NCI-H82 treated with DMSO at 0.1 percent for 48 hours (cell line): ENCODE data around the gene NOTUM.

Experiments
- DNase-seq: peaks from one replicate; lab custom pipeline; 2025; ENCODE audit not compliant: unreplicated experiment; lab: John Stamatoyannopoulos, UW

The NOTUM gene

DNA sequence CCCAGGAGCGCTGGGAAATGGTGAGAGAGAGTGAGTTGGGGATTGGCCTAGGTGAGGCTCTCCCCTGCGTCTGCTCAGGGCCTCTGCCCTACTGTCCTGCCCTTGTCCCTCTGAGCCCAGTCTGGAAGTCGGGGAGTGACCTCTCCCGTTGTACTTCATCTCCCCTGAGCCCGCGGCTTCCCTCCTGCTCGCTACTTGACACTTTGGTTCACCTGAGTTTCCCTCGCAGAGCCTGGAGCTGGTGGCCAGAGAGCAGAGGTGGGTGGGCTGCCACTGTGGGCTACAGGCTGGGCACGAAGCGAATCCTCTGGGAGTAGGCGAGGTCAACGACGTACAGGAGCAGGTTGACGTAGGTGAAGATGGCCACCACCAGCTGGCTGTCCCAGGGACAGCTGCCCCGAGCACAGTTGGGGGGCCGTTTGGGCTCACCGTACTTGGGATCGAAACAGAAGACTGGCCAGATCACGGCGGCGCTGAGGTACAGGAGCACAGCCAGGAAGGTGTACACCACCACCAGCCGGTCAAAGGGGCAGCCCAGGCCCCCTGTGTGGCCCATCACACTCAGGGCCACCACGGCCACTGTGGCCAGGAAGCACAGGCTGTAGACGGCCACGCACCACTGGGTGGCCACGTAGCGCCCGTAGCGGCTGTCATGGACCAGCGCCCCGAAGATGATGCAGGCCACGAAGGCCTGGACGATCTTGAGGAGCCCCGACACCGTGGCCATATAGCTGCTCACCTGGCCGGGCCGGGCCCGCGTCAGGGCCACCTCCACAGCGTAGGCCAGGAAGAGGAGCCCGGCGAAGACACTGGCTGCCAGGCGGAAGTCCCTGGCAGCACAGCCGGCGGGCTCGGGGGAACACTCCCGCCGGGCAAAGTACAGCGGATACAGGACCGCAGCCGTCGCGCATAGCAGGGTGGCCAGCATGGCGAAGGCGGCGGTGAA lies 20.2 kb downstream of the NOTUM start:
- DNase-seq, result no peak

DNA sequence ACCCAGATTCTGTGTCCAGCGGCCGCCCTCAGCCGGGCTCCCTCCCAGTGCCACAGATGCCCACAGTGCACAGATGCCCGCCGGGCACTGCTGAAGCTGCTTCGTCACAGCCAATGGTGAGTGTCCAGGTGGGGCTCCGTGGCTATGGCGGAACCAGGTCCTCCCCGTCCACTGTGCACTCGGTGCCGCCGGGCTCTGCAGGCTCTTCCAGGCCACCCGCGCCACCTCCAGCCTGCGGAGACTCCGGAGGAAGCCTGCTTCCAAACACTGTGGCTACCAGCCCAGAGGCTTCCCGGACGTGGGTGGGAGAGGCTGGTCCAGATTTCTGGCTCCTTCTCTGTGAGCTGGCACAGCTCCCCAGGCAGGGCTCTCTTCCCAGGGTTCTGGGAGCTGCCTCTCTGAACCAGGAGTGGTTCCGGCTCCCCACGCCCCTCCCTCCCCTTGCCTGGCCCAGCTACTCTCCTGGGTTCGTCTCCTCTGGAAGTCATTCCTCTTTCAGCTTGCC lies 21.1 kb downstream of the NOTUM start:
- DNase-seq, result no peak

GRCh38 chr17:81939218-81939617 lies 21.8 kb downstream of the NOTUM start:
- DNase-seq, result no peak

DNA sequence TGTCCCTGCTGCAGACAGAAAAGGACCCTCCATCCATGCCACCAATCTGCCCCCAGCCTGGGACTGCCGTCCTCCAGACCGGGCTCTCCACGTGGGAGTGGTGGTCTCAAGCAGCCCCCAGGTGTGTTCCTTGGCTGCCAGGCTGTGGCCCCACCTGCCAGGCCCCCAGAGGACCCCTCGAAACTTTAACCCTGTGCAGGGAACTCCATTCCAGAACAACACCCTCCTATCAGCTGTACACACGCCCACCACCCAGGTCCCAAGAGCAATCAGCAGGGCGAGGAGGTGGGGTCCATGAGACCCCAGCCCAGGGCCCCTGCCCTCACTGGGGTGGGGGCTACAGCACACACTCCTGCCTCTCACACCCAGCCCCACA lies 25.3 kb downstream of the NOTUM start:
- DNase-seq, result no peak

DNA sequence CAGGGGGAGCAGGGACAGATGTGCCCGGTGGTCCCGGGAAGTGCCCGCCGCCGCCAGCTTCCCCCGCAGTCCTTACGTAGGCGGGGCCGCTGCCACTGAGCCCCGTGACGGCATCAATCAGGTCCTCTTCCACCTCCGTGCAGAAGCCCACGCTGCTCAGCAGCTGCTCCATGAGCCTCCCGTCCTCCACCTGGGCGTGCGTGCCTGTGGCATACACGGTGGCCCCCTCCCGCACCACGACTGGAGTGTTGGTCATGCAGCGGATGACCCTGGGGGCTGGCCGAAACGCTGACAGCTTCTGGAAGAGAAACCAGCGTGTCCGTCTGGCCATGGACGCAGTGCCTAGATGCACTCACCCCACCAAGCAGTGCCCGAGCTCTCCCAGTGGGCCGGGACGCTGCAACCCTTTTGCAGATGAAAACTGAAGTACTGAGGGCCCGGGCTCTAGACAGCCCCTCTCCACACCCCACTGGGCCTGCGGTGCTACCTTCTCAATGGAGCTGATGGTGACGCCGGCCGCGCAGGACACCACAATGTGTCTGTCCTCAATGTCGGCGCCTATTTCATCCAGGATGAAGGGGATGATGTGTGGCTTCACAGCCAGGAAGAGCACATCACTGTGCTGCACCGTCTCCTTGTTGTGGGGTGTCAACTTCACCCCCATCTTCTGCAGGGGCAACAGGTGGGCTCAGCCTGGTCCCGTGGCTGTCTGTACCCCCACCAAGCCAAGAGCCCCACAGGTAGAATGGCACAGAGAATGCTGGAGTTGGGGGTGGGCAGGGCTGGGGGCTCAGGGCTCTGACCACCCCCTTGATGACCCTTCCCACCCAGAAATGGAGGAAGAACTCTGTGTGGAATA lies 25.9 kb downstream of the NOTUM start:
- no peak for DNase-seq

- DNase-seq, result no peak
Observed at GRCh38 chr17:81934098-81934757, 26.8 kb downstream of the NOTUM start.

- no peak for DNase-seq
Observed at GRCh38 chr17:81933178-81933699, 27.7 kb downstream of the NOTUM start.

- DNase-seq, result no peak
Observed at GRCh38 chr17:81932333-81932983, 28.5 kb downstream of the NOTUM start.

- DNase-seq, result no peak
Observed at GRCh38 chr17:81931557-81932332, 29.2 kb downstream of the NOTUM start.

DNA sequence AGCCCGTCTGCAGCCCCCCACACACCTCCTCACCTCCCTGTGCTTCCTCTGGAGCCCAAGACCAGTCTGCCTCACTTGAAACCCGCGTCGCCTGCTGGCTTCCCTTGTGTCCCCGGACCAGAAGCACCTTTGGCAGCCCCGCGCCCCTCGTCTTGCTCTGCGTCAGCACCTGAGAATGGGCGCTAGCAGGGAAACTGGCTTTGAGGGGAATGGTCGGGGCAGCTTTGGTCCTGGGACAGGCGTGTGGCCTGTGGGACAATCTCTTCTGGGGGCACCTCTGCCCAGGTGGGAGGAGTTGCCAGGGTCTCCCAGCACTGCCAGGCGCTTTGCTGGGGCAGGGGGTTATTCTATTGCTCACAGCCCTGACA lies 29.8 kb downstream of the NOTUM start:
- DNase-seq, result no peak

DNA sequence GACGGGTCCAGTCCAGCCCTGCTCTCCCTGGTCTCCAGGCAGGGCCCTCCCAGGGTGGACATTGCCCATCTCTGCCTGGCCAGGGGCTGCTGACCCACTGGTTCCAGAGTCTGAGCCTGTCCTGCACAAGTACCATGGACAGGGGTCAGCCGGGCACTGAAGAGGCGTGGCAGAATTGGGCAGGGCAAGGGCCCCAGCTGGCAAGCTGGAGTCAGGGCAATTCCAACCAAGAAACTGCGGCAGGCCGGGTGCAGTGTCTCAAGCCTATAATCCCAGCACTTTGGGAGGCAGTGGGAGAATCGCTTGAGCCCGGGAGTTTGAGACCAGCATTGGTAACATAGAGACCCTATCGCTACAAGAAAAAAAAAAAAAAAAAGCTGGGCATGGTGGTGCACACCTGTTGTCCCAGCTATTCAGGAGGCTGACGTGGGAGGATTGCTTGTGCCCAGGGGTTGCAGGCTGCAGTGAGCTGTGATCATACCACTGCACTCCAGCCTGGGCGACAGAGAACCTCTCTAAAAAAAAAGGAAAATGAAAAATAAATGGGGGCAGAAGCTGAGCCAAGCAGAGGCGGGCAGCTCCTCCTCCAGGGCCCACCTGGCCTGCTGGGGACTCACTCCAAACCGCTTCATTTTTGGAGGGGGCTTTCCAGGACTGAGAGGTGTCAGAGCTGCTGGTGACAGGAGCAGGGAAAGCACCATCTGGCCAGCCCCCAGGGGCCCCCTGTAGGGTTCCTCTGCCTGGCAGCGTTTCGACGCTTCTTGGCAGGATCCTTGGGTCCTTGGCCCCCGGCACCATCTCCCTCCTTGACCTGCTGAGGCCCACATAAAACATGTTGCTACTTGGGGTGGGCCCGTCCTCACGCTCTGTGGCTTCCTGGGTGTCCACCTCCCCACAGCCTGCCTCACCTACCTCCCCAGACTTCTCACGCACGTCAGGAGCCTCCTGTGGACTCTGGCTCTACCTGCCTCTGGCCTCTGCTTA lies 30.6 kb downstream of the NOTUM start:
- DNase-seq, result no peak

- DNase-seq, result no peak
Observed at GRCh38 chr17:81929253-81930141, 31.5 kb downstream of the NOTUM start.

DNA sequence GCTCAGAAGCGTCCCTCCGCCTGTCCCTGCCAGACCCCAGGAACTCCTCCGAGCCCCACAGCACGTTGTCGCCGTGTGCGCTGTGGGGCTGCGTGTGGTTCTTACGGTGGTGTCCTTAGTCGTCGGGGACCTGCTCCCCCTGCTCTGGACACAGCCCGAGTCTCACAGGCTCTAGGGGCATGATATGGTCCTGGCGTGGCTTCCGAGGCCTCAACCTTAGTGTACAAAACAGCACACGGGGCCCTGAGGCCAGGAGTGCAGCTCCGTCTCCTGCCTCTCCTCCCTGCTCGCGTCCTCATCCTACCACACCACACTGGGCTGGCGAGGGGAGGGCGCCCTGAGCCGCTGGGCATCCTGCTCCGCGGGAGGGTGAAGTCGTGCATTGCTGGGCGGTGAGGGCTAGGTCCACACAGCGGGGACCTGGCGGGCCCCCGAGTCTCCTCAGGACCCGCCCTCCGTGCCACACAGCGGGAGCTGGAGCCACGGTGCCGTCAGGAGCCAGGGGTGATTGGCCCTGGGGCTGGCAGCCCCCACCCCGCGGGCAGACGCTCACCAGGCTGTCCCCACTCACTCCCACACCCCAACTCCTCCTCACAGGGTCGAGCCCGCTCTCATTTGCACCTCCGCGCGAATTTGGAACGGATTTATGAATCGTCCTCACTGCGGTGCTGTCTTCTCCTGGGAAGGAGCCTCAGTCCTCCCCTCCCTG lies 32.3 kb downstream of the NOTUM start:
- DNase-seq, result no peak

- DNase-seq, result peak; percentile 85
Observed at GRCh38 chr17:81927653-81928543, 33.1 kb downstream of the NOTUM start, which contains the start of gene MAFG. Gene MAFG, minus strand, starts transcription at chr17:81927735. Its CDS starts 4,550 bp downstream, at chr17:81923185.

GRCh38 chr17:81927152-81927652 lies 33.8 kb downstream of the NOTUM start:
- no peak for DNase-seq
